HPDE6-E6E7 (cell line): ENCODE measurements around the gene LRRC74A.

ENCODE experiments used
- DNase-seq: peaks from one replicate; pipeline ENCODE4 v3.0.0; 2011; ENCODE audit warnings: missing footprints; ENCODE audit errors: extremely low spot score

LRRC74A gene

GRCh38 chr14:76810525-76810924, 15.7 kb upstream of the LRRC74A start:
- DNase-seq, result no peak

- no peak for DNase-seq
Observed at GRCh38 chr14:76810953-76811400, 15.2 kb upstream of the LRRC74A start.

- DNase-seq, result no peak
Observed at GRCh38 chr14:76811561-76811960, 14.6 kb upstream of the LRRC74A start.

GRCh38 chr14:76812093-76812421, 14.2 kb upstream of the LRRC74A start:
- no peak for DNase-seq

- DNase-seq, result peak; percentile 81
Observed at GRCh38 chr14:76812422-76813383, 13.5 kb upstream of the LRRC74A start, which contains the start of gene ANGEL1. ANGEL1 (minus strand) TSS chr14:76812882; CDS start chr14:76812827, 55 bp downstream.

- DNase-seq, result no peak
Observed at GRCh38 chr14:76814726-76815645, 11.2 kb upstream of the LRRC74A start.

GRCh38 chr14:76820700-76821099, 5.5 kb upstream of the LRRC74A start:
- DNase-seq, result no peak

GRCh38 chr14:76827696-76828296, 1.6 kb downstream of the LRRC74A start:
- DNase-seq, result no peak

- no peak for DNase-seq
Observed at GRCh38 chr14:76828339-76829012, 2.3 kb downstream of the LRRC74A start.

GRCh38 chr14:76829013-76829365, 2.8 kb downstream of the LRRC74A start:
- no peak for DNase-seq

GRCh38 chr14:76829650-76830421, 3.6 kb downstream of the LRRC74A start:
- DNase-seq, result no peak

- DNase-seq, result no peak
Observed at GRCh38 chr14:76830556-76830955, 4.3 kb downstream of the LRRC74A start.

GRCh38 chr14:76832503-76832988, 6.3 kb downstream of the LRRC74A start:
- DNase-seq, result no peak

GRCh38 chr14:76833011-76833410, 6.8 kb downstream of the LRRC74A start:
- no peak for DNase-seq

GRCh38 chr14:76834241-76834661, 8.0 kb downstream of the LRRC74A start:
- no peak for DNase-seq

- DNase-seq, result no peak
Observed at GRCh38 chr14:76836029-76836630, 9.9 kb downstream of the LRRC74A start.

GRCh38 chr14:76837524-76837923, 11.3 kb downstream of the LRRC74A start:
- no peak for DNase-seq

- no peak for DNase-seq
Observed at GRCh38 chr14:76842414-76842813, 16.2 kb downstream of the LRRC74A start.

- no peak for DNase-seq
Observed at GRCh38 chr14:76844223-76844622, 18.0 kb downstream of the LRRC74A start.
